Measurements from ENCODE around the gene TOX4.
"Not testable (repeated sequence)": the region's sequence is repeated elsewhere in the genome, so short reads cannot be mapped to it uniquely, and the experiment has no call there.

The TOX4 gene
- 61.2 to 84.5 (median 70.4) reads per million in 18 experiments for total RNA-seq

GRCh38 chr14:21476925-21477681, at the start of gene TOX4, which contains the start of gene RAB2B:
Gene TOX4, plus strand, starts transcription at chr14:21477195. Its CDS starts 84 bp downstream, at chr14:21477279.
Gene RAB2B, minus strand, starts transcription at chr14:21476959. Its CDS starts 87 bp downstream, at chr14:21476872.
- peak; percentile 98 to 99 for DNase-seq

GRCh38 chr14:21428930-21429329, 48.1 kb upstream of the TOX4 start:
- DNase-seq, result no peak

- DNase-seq, result no peak
These were observed 45.9 kb upstream of the TOX4 start for GRCh38 chr14:21431126-21431525.

GRCh38 chr14:21436567-21437062, 40.4 kb upstream of the TOX4 start:
- DNase-seq, result no peak

- peak; percentile 98 to 99 for DNase-seq
These were observed 39.7 kb upstream of the TOX4 start for GRCh38 chr14:21437063-21437901.

DNA sequence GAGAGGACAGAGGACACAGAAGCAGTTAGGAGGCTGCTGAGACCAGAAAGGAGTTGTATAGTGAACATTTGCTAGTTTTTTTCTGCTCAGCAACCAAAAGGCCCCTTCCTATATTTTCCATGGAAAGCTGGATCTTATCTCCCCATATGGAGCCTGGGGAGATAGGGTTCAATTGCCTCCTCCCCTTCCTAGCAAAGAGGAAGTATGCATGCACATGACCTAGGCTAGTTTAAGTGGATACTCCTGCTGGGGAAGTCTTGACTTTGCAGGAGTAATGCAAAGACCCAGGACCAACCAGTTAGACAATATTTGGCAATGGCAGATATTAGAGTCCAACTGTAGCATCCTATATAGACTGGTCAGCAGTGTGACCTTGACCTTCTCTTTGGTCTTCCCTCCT, 36.1 kb upstream of the TOX4 start:
- peak; percentile 54 to 60 for DNase-seq

GRCh38 chr14:21442657-21443056, 34.3 kb upstream of the TOX4 start:
- DNase-seq, result not testable (repeated sequence)

DNA sequence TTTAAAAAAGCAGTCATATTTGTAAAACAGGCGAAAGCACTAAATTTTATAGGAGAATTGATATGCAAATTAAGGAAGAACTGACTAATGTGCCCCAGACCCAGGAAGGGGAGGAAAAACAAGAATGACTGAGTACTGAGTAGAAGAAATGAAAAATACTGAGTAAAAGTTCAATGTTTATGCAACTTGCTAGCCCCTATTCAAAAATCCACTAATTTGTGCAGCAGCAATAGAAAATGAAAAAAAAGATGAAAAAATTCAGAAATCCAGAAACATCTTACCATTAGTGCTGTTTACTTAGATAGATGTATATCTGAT, 27.1 kb upstream of the TOX4 start:
- DNase-seq, result no peak

DNA sequence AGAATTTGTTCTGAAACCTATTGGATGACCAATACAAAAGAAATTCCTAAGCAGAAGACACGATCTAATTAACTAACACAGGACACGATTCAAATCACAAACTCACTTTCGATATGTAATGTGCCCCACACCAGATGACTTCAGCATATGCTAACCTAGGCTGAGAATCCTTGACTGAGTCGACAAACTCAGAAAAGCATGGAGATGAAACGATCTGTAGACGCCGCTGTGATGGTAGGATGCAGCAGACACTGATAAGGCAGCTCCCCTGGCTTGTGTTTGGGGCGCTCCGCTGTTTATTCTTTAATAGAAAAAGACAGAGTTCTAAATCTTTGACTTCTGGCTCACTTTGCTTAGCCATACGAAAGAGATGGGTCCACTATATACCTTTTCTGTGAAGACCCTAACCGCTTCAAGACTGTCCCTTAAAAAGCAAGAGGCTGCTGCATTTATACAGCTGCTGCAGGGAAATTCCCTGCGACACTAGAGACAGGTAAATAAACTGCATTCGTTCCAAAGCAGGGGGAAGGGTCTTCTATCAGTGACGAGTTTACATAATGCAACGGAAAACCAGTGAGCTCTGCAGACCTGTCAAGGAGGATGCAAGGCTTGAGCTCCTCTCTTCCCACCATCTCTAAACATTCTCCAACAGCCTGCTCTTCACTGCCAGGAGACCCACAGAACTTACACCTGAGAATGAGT, 22.0 kb upstream of the TOX4 start:
- DNase-seq, result no peak

- peak; percentile 23 to 43 for DNase-seq
These were observed 21.4 kb upstream of the TOX4 start for GRCh38 chr14:21455592-21455911.

- peak; percentile 100 for DNase-seq
These were observed 20.9 kb upstream of the TOX4 start, which contains the start of gene CHD8 for GRCh38 chr14:21455912-21456667. Gene CHD8, minus strand, starts transcription at chr14:21456123. Its CDS starts 24,480 bp downstream, at chr14:21431643.

DNA sequence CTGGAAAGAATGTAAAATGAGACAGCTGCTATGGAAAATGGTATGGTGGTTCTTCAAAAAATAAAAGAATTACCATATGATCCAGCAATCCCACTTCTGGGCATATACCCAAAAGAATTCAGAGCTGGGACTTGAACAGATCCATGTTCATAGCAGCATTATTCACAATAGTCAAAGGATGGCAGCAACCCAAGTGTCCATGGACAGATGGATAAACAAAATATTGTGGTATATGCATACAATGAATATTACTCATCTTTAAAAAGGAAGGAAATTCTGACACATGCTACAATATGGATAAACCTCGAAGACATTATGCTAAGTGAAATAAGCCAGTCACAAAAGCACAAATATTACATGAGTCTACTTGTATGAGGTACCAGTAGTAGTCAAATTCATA, 9.4 kb upstream of the TOX4 start:
- DNase-seq, result no peak

- no peak for DNase-seq
These were observed 1.1 kb upstream of the TOX4 start for GRCh38 chr14:21475767-21476522.

- no peak for DNase-seq
These were observed 471 bp upstream of the TOX4 start for GRCh38 chr14:21476523-21476924.

GRCh38 chr14:21486640-21487087, 9.7 kb downstream of the TOX4 start:
- DNase-seq, result no peak

DNA sequence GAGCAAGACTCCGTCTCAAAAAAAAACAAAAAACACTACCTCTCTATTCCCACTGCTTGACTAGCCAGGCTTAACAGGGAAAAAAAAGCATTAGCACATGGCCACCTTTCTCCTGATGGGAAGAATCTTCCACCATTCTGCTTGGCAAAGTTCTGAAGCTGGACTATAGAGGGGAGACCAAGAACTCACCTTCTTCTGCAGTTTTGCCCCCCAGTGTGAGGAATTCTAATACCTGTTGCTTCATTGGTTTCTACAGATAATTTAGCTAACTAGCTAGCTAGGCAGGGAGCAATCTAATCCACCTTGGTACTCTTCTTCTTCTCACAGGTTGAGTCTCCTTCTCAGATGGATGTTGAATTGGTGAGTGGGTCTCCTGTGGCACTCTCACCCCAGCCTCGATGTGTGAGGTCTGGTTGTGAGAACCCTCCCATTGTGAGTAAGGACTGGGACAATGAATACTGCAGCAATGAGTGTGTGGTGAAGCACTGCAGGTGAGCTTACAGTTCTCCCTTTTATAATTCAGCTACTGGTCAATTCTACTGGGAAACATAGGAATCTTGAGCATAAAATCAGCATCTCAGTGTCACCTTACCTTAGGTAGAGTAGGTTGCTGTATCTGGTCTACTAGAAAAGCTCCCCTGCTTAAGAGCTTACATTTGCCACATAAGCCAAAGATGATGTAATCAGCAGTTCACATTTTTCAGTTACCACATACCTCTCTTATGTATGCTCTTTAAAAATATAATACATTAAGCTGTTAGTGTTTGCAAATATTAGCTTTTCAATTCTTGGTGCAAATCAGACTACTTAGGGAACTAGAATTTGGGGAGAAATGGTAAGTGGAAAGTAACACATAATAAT, 18.1 kb downstream of the TOX4 start:
- no peak for DNase-seq

DNA sequence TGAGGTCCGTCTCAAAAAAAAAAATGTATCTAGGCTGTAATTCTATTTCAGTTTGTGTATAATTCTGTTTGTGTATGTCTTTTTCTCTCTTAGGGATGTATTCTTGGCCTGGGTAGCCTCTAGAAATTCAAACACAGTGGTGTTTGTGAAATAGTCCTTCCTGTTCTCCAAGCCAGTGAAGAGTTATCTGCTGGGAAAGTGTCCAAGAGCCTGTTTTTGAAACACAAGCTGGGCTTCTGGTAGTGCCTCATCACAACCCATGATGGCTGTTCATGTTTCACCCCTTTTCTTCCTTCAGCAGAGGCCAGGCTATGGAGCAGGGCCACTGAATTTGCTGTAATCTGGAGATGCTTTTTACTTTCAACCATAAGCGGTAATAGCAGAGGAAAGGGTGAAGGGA, 19.5 kb downstream of the TOX4 start:
- no peak for DNase-seq

DNA sequence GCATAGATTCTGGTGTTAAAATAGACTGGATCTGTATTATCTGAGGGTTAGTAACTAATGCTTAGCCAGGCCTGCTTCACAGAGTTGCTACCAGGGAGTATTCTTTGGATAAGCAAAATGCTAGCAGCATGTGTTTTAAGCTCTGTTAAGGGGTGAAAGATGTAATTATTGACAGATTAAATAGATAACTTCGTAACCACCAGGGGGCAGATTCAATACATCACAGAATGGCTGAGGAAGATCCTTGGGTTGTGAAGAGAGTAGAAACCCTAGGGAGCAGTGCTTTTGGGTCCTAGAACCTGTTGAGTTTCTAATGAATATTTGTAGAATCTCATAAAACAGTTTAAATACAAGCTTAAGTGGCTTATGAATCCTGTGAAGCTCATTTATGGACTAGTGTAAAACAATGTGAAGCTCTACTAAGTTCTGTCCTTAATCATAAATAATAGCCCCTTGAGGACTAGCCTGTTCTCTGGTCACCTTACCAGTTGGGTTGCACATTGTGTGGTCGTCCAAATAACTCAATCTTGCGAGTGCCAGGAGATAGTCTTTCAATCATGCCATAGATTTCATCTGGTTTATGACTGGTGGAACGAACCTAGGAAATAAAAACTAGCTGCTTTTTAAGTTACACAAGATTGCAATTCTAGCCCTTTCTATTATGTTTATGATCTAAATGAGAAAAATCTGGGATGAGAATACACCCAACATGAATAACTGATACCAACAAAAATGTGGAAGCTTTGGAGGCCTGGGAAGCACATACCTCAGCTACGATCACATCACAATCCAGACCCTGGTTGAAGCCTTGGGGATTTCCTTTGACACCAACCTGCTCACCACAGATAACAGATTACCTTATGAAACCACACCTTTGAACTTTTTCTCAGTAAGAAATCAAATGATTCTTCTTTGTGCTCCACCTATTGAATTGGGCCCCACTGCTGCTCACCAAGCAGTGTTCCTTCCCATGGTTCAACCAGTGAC, 21.8 kb downstream of the TOX4 start:
- DNase-seq, result peak; percentile 32 to 44

GRCh38 chr14:21501568-21501967, 24.6 kb downstream of the TOX4 start:
- DNase-seq, result no peak
